LNCaP clone FGC (cell line): Measurements from ENCODE around the gene ADGRE3.
"Not testable (repeated sequence)": the region's sequence is repeated elsewhere in the genome, so short reads cannot be mapped to it uniquely, and the experiment has no call there.

ENCODE experiments used
- DNase-seq: peaks from one replicate; pipeline ENCODE4 v3.0.0-alpha.2; 2011; ENCODE audit warnings: low read depth
- H3K4me3 ChIP-seq: 2 replicates; pipeline ENCODE4 v1.5.1; 2011; ENCODE audit warnings: mild to moderate bottlenecking, low read depth, low read length, control low read depth
- TF ChIP-seq, protein P1 (sequence below): IDR thresholded peaks from 2 replicates; pipeline ENCODE4 v1.5.1; 2012; ENCODE audit warnings: mild to moderate bottlenecking; ENCODE audit not compliant: control insufficient read depth, insufficient read depth; ENCODE audit errors: extremely low read depth

Gene ADGRE3

GRCh38 chr19:14611051-14611450 lies 63.6 kb downstream of the ADGRE3 start:
- H3K4me3 ChIP-seq: no peak overlapping the region
- no peak for DNase-seq
- TF ChIP-seq, protein P1, sequence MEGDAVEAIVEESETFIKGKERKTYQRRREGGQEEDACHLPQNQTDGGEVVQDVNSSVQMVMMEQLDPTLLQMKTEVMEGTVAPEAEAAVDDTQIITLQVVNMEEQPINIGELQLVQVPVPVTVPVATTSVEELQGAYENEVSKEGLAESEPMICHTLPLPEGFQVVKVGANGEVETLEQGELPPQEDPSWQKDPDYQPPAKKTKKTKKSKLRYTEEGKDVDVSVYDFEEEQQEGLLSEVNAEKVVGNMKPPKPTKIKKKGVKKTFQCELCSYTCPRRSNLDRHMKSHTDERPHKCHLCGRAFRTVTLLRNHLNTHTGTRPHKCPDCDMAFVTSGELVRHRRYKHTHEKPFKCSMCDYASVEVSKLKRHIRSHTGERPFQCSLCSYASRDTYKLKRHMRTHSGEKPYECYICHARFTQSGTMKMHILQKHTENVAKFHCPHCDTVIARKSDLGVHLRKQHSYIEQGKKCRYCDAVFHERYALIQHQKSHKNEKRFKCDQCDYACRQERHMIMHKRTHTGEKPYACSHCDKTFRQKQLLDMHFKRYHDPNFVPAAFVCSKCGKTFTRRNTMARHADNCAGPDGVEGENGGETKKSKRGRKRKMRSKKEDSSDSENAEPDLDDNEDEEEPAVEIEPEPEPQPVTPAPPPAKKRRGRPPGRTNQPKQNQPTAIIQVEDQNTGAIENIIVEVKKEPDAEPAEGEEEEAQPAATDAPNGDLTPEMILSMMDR: no peak

GRCh38 chr19:14606627-14607026 lies 68.0 kb downstream of the ADGRE3 start:
- DNase-seq: no peak
- TF ChIP-seq, protein P1: no peak
- H3K4me3 ChIP-seq: no peak overlapping the region

DNA sequence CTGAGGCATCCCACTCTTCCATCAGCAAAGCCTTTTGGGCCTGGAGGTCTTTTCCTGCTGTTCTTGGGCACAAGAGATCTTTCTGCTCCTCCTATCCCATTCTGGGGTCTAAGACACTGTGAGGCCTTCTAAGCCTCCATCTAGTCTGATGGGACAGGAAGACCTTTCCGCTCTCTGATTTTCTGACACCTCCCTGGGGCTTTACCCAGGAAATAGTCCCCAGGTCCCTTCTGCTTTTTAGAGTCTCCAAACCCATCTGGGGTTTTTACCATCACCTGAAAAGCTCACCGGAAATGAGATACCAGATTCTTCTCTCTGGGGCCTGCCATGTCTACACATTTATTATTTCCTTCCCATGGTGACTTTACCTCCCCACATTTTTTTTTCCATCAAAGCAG lies 70.7 kb downstream of the ADGRE3 start:
- TF ChIP-seq, protein P1: no peak
- DNase-seq: no peak
- no peak overlapping the region for H3K4me3 ChIP-seq

GRCh38 chr19:14599548-14600147 lies 75.0 kb downstream of the ADGRE3 start:
- TF ChIP-seq, protein P1: no peak
- DNase-seq: no peak

GRCh38 chr19:14595558-14595957 lies 79.1 kb downstream of the ADGRE3 start:
- H3K4me3 ChIP-seq: no peak overlapping the region
- TF ChIP-seq, protein P1: no peak
- no peak for DNase-seq

More at GRCh38 chr19:14599548-14600147, 75.0 kb downstream of the ADGRE3 start:
- H3K4me3 ChIP-seq: no peak overlapping the region

DNA sequence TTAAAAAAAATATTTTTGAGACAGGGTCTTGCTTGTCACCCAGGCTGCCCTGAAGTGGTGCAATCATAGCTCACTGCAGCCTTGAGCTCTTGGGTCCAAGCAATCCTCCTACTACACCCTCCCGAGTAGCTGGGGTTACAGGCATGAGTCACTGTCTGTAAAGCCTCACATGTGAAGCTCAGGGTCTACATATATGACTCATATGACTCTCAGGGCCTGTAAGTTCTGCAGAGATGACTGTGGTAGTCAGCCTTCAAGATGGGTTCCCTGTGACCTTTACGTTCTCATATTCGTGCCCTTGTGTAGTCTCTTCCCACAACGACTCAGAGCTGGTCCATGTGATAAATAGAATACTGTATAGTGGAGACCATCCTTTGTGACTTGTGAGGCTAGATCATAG lies 85.2 kb downstream of the ADGRE3 start:
- DNase-seq: not testable (repeated sequence)

DNA sequence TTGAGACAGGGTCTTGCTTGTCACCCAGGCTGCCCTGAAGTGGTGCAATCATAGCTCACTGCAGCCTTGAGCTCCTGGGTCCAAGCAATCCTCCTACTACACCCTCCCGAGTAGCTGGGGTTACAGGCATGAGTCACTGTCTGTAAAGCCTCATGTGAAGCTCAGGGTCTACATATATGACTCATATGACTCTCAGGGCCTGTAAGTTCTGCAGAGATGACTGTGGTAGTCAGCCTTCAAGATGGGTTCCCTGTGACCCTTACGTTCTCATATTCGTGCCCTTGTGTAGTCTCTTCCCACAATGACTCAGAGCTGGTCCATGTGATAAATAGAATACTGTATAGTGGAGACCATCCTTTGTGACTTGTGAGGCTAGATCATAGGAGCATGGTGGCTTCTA lies 89.5 kb downstream of the ADGRE3 start:
- DNase-seq, H3K4me3 ChIP-seq: not testable (repeated sequence)

More for the DNA sequence above, 85.2 kb downstream of the ADGRE3 start:
- not testable (repeated sequence) for H3K4me3 ChIP-seq

GRCh38 chr19:14584372-14584771 lies 90.3 kb downstream of the ADGRE3 start:
- not testable (repeated sequence) for DNase-seq, H3K4me3 ChIP-seq
